Pancreas (tissue), 10 donors: ENCODE results near the gene APOH. TPM values are rescaled to one million over a fixed set of nuclear protein-coding genes. Genes with fewer than 3 reads are reported as not detected.

Experiments
- ATAC-seq, 4 donors: fragments of 200-7000 bp; cut with Tn5 transposase; one replicate each; pipeline versions ENCODE4 v1.8.0 to v1.9.1; 2020; ENCODE audit warnings: mild to moderate bottlenecking in 4 of 4, moderate library complexity in 4 of 4
- DNase-seq, 6 donors: peaks; one replicate each; pipeline ENCODE4 v3.0.0-alpha.2; 2020
- FAIRE-seq: peaks from 2 replicates; lab custom pipeline; 2012; peaks lifted over from hg19 to GRCh38; lab: Jason Lieb, UNC
- H3K27ac ChIP-seq, 4 donors: fragments of 200-600 bp; sonication (generic); 1 replicate in 3 of 4; 2 replicates in 1 of 4; pipeline versions ENCODE4 v1.5.0 to v1.8.0; 2020
- H3K27me3 ChIP-seq, 4 donors: fragments of 200-600 bp; one replicate each; pipeline ENCODE4 v1.8.0; 2021
- H3K36me3 ChIP-seq, 3 donors: fragments of 200-600 bp; sonication (generic) in 1 of 3; one replicate each; pipeline versions ENCODE4 v1.5.0 to v1.8.0; 2020 to 2021
- H3K4me1 ChIP-seq, 3 donors: fragments of 200-600 bp; one replicate each; pipeline ENCODE4 v1.8.0; 2021
- H3K4me3 ChIP-seq, 4 donors: fragments of 200-600 bp; sonication (generic) in 2 of 4; one replicate each; pipeline versions ENCODE4 v1.5.0 to v1.8.0; 2020 to 2021
- H3K9me3 ChIP-seq, 4 donors: fragments of 200-600 bp; one replicate each; pipeline ENCODE4 v1.8.0; 2021
- CTCF ChIP-seq, 4 donors: fragments of 200-600 bp; sonication (generic) in 3 of 4; IDR thresholded peaks; one replicate each; pipeline versions ENCODE4 v1.5.0 to v1.8.0; 2021; ENCODE audit warnings: antibody characterized with exemption in 4 of 4
- WGBS, 2 donors: extraction: QIAGEN DNeasy Blood & Tissue Kit; methylation state at CpG; one replicate each; pipeline ENCODE4 v1.1.7; 2013; 5-methylcytosine and 5-hydroxymethylcytosine counted together
- intact Hi-C, 3 donors: fragments of 100-400 bp; cut with DNase I; formaldehyde crosslinking; loops; one replicate each; pipeline versions ENCODE4 v1.11.1 to v1.14.2; 2022
- polyA plus RNA-seq, 2 donors: library from polyadenylated mRNA; stranded (reverse); fragments of 200-250 nt; gene quantifications; one replicate each; pipeline ENCODE4 v1.2.3, GENCODE V29; 2013
- total RNA-seq, 6 donors: library from RNA; stranded (reverse); fragmentation: NEBNext Ultra II Directional in 4 of 6; extraction: Animal tissue kit (Norgen Biotek cat#: 25700) in 4 of 6; gene quantifications; one replicate each; pipeline versions ENCODE4 v1.2.1 to v1.2.4, GENCODE V29; 2021 to 2023
- donor health status: healthy with polysubstance abuse.
- donor health status: DM: no; HTN: no; CAD: no; lungs with moderate emphysema.
- donor health status: DM: no; HTN: no; CAD: no.
- donor health status: control.
- donor health status: control.
- donor health status: Bipolar disorder and iron deficiency.
- donor health status: DM: yes; HTN: yes; CAD: no.
- donor health status: DM: no; HTN: no; CAD: no.
- donor health status: DM: no; HTN: no; CAD: no.
- donor health status: DM: yes; HTN: yes; CAD: no.

The APOH gene
- total and polyA plus RNA-seq, 8 donors, result 3.8 to 68.4 (median 8.2) TPM

GRCh38 chr17:66241839-66242238 lies 12.6 kb upstream of the APOH start:
- TF ChIP-seq CTCF (IDR thresholded peaks at IDR 0.05), result no peak

GRCh38 chr17:66240630-66241029 lies 11.4 kb upstream of the APOH start:
- 59 to 65% methylated on average over 3 of the region's 3 CpGs for WGBS, 2 donors
- H3K27me3 ChIP-seq, result no peaks in the 10 kb centered on the region
- no peak overlapping the region for H3K4me3 ChIP-seq
- no peak for TF ChIP-seq CTCF (IDR thresholded peaks at IDR 0.05)
- intact Hi-C loops, result loop anchor here in 1 of 3 donors (10.0 kb wide), 1 partner anchor 334 kb away; no protein-coding TSS in a partner anchor
- no peak for FAIRE-seq
- H3K27ac ChIP-seq, result no peak overlapping the region
- H3K4me1 ChIP-seq, result no peaks in the 10 kb centered on the region
- no peak for ATAC-seq
- no peak for DNase-seq
- H3K36me3 ChIP-seq, result no peaks in the 10 kb centered on the region
- H3K9me3 ChIP-seq, result no peaks in the 10 kb centered on the region

More at GRCh38 chr17:66241839-66242238, 12.6 kb upstream of the APOH start:
- Histone ChIP-seq H3K27me3 (no peaks in the 10 kb centered on the region), H3K4me1 (no peaks in the 10 kb centered on the region), H3K36me3 (no peaks in the 10 kb centered on the region), H3K27ac (no peak overlapping the region), H3K4me3 (no peak overlapping the region), H3K9me3 (no peaks in the 10 kb centered on the region)
- 68 to 75% methylated on average over 1 of the region's 1 CpG for WGBS, 2 donors
- intact Hi-C loops, result loop anchor here in 1 of 3 donors (10.0 kb wide), 1 partner anchor 333 kb away; no protein-coding TSS in a partner anchor
- DNase-seq (no peak), FAIRE-seq (no peak), ATAC-seq (no peak)

- 86 to 91% methylated on average over 6 of the region's 6 CpGs for WGBS, 2 donors
- no peak for TF ChIP-seq CTCF (IDR thresholded peaks at IDR 0.05)
- FAIRE-seq (no peak), DNase-seq (no peak), ATAC-seq (no peak)
- Histone ChIP-seq H3K4me3 (no peak overlapping the region), H3K27me3 (no peaks in the 10 kb centered on the region), H3K36me3 (no peaks in the 10 kb centered on the region), H3K27ac (no peak overlapping the region), H3K4me1 (peaks cover 0 to 3% (median 0%) of the 10 kb centered on the region in 3 donors), H3K9me3 (no peaks in the 10 kb centered on the region)
- intact Hi-C loops, result loop anchor here in 1 of 3 donors (10.0 kb wide), 1 partner anchor 335 kb away; no protein-coding TSS in a partner anchor
Observed at GRCh38 chr17:66240013-66240412, 10.8 kb upstream of the APOH start.

GRCh38 chr17:66235377-66235994 lies 6.3 kb upstream of the APOH start:
- ATAC-seq (peak in 3 of 4 donors; percentile 24 to 68 (median 53)), FAIRE-seq (no peak)

More at GRCh38 chr17:66235377-66235994, 6.3 kb upstream of the APOH start:
- DNase-seq, result no peak
- Histone ChIP-seq H3K27me3 (no peaks in the 10 kb centered on the region), H3K9me3 (no peaks in the 10 kb centered on the region), H3K36me3 (no peaks in the 10 kb centered on the region), H3K27ac (peak overlapping the region in 1 of 4 donors; percentile 39), H3K4me3 (no peak overlapping the region), H3K4me1 (peaks cover 1 to 7% (median 3%) of the 10 kb centered on the region in 3 donors)
- WGBS, 2 donors, result 40 to 41% methylated on average over 3 of the region's 3 CpGs
- intact Hi-C loops, result no loop called here
- no peak for TF ChIP-seq CTCF (IDR thresholded peaks at IDR 0.05)
